HFFc6 (cell line): ENCODE data around the gene TWIST2. TPM values are rescaled to one million over a fixed set of nuclear protein-coding genes. Genes with fewer than 3 reads are reported as not detected.

Experiments used
- DNase-seq: peaks from one replicate; pipeline ENCODE4 v3.0.0-alpha.2; 2018
- H3K27ac Mint-ChIP-seq: 2 replicates; pipeline ENCODE4 v1.8.0; 2020; ENCODE audit warnings: mild to moderate bottlenecking, mixed read lengths
- H3K27me3 Mint-ChIP-seq: 2 replicates; pipeline ENCODE4 v1.8.0; 2021; ENCODE audit warnings: mild to moderate bottlenecking, moderate library complexity, mixed read lengths; ENCODE audit not compliant: insufficient read depth
- H3K36me3 Mint-ChIP-seq: 2 replicates; pipeline ENCODE4 v1.8.0; 2021; ENCODE audit warnings: low read depth, mixed read lengths
- H3K4me1 Mint-ChIP-seq: 2 replicates; pipeline ENCODE4 v1.8.0; 2020; ENCODE audit warnings: low read depth, mixed read lengths
- H3K4me3 Mint-ChIP-seq: 2 replicates; pipeline ENCODE4 v1.8.0; 2020; ENCODE audit warnings: mild to moderate bottlenecking, moderate library complexity, mixed read lengths
- H3K9me3 Mint-ChIP-seq: 2 replicates; pipeline ENCODE4 v1.8.0; 2020; ENCODE audit warnings: mild to moderate bottlenecking, mixed read lengths
- total RNA-seq, 6 experiments: library from RNA; stranded (reverse); fragmentation: NEBNext Ultra II Directional; extraction: Animal tissue kit (Norgen Biotek cat#: 25700); gene quantifications; 2 replicates in 1 of 6; 3 replicates in 5 of 6; pipeline ENCODE4 v1.2.3, GENCODE V29; 2021
- TF ChIP-seq, protein P1 (sequence below): fragments of 200-600 bp; sonication (generic); IDR thresholded peaks from 2 replicates; pipeline ENCODE4 v1.5.0; 2021; ENCODE audit warnings: antibody characterized with exemption, mild to moderate bottlenecking

The TWIST2 gene
- total RNA-seq, 6 experiments from 2014 or later: 127 to 146 (median 137) TPM

GRCh38 chr2:238821944-238822670 is 25.8 kb upstream of the TWIST2 start:
- TF ChIP-seq, protein P1, sequence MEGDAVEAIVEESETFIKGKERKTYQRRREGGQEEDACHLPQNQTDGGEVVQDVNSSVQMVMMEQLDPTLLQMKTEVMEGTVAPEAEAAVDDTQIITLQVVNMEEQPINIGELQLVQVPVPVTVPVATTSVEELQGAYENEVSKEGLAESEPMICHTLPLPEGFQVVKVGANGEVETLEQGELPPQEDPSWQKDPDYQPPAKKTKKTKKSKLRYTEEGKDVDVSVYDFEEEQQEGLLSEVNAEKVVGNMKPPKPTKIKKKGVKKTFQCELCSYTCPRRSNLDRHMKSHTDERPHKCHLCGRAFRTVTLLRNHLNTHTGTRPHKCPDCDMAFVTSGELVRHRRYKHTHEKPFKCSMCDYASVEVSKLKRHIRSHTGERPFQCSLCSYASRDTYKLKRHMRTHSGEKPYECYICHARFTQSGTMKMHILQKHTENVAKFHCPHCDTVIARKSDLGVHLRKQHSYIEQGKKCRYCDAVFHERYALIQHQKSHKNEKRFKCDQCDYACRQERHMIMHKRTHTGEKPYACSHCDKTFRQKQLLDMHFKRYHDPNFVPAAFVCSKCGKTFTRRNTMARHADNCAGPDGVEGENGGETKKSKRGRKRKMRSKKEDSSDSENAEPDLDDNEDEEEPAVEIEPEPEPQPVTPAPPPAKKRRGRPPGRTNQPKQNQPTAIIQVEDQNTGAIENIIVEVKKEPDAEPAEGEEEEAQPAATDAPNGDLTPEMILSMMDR: no peak
- Mint-ChIP-seq H3K4me1 (peaks cover 28% of the 10 kb centered on the region), H3K9me3 (peaks cover 15% of the 10 kb centered on the region), H3K27me3 (peaks cover 27% of the 10 kb centered on the region), H3K36me3 (peaks cover 7% of the 10 kb centered on the region; the same call in 1 of the 2 replicates), H3K4me3 (no peak overlapping the region), H3K27ac (no peak overlapping the region)
- no peak for DNase-seq

DNA sequence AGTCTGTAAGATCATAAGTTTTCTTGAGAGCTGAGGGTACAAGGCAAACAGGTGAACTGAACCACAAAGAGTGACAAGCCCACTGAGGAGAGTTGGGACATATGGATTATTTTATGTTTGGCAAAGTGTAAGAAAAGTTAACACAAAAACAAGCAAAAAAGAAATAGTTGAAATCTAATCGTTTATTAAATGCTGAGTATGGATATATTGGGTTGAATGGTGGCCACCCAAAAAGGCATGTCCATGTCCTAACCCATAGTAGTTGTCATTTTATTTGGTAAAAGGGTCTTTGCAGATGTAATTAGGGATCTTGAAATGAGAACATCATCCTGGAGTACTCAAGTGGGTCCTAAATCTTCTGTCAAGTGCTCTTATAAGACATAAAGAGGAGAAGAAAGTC is 24.9 kb upstream of the TWIST2 start:
- no peak for DNase-seq
- H3K27me3 Mint-ChIP-seq: peaks cover 23% of the 10 kb centered on the region
- peaks cover 27% of the 10 kb centered on the region for H3K4me1 Mint-ChIP-seq
- H3K27ac Mint-ChIP-seq: no peak overlapping the region
- TF ChIP-seq, protein P1: no peak
- peaks cover 15% of the 10 kb centered on the region for H3K9me3 Mint-ChIP-seq
- H3K36me3 Mint-ChIP-seq: peaks cover 7% of the 10 kb centered on the region; the same call in 1 of the 2 replicates
- no peak overlapping the region for H3K4me3 Mint-ChIP-seq

DNA sequence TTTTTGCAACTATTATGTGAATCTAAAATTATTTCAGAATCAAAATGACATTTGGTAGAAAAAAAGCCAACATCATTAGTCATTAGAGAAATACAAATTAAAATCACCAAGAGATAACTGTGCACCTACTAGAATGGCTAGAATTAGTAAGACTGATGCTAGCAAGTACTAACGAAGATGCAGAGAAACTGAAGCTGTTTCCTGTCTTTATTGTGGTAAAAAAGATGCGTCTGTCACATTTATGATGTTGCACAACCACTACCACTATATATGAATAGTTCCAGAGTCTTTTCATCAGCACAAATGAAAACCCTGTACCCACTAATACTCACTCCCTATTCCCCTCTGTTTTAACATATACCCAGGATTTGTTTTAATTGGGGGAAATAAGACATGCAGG is 16.7 kb upstream of the TWIST2 start:
- Mint-ChIP-seq H3K4me1 (no peaks in the 10 kb centered on the region), H3K27ac (no peak overlapping the region), H3K4me3 (no peak overlapping the region), H3K9me3 (no peaks in the 10 kb centered on the region), H3K27me3 (peaks cover 50% of the 10 kb centered on the region), H3K36me3 (no peaks in the 10 kb centered on the region)
- TF ChIP-seq, protein P1: no peak
- no peak for DNase-seq

DNA sequence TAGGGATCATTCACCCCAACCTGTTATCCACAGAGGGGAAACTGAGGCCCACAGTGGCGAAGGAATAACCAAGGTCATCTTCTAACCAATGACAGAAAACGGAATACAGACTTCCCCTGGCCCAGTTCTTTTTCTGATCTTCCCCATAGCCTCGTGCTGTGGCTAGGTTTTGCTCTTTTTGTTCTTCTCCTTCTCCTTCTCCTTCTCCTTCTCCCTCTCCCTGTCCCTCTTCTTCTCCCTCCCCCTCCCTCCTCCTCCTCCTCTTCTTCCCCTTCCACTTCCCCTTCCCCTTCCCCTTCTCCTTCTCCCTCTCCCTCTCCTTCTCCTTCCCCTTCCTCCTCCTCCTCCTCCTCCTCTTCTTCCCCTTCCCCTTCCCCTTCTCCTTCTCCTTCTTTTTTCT is 12.9 kb upstream of the TWIST2 start:
- Mint-ChIP-seq H3K27ac (no peak overlapping the region), H3K4me3 (no peak overlapping the region), H3K9me3 (peaks cover 10% of the 10 kb centered on the region; the same call in 1 of the 2 replicates), H3K27me3 (peaks cover 48% of the 10 kb centered on the region), H3K36me3 (peaks cover 5% of the 10 kb centered on the region), H3K4me1 (no peaks in the 10 kb centered on the region)
- TF ChIP-seq, protein P1: no peak
- no peak for DNase-seq

DNA sequence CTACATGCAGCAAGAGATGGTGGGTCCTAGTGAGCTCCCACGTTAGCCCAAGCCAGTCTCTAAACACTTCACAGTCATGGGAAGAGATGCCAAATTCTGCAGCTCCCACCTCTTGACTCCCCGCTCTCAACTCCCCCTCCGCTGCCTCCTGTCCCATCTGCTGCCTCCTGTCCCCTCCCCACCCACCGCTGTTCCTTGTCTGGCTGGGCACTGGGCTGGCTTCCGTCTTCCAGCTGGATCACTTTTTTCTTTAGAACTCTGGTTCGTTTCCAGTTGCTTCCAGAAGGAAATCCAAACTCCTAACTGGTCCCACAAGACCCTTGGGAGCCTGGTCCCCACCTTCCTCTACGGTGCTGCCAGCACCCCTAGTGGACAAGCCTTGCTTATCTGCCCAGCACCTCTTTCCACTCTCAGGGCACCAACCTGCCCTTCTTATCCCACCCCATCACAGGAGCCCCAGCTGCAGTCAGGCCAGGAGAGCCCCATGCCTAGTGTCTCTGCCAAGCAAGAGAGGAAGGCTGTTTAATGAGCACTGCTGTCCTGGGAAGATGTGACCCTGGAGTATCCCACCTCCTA is 12.1 kb upstream of the TWIST2 start:
- no peak overlapping the region for H3K4me3 Mint-ChIP-seq
- DNase-seq: no peak
- TF ChIP-seq, protein P1: peak; percentile 55
- peaks cover 43% of the 10 kb centered on the region for H3K27me3 Mint-ChIP-seq
- H3K4me1 Mint-ChIP-seq: no peaks in the 10 kb centered on the region
- peaks cover 10% of the 10 kb centered on the region; the same call in 1 of the 2 replicates for H3K9me3 Mint-ChIP-seq
- peaks cover 5% of the 10 kb centered on the region for H3K36me3 Mint-ChIP-seq
- H3K27ac Mint-ChIP-seq: no peak overlapping the region
